ENCODE data around the gene LRRC34.
A peak's percentile ranks its signal among the peaks of the same experiment; 100 is the strongest.

LRRC34 gene

GRCh38 chr3:169812332-169813235 is at the start of gene LRRC34, which contains the start of gene LRRIQ4:
Gene LRRC34, minus strand, starts transcription at chr3:169812904. Its CDS starts 356 bp downstream, at chr3:169812548.
Gene LRRIQ4, plus strand, starts transcription at chr3:169812870. Its CDS starts 9,052 bp downstream, at chr3:169821922.
- DNase-seq (ENCODE audit: low spot score) = peak; percentile 82
- TF ChIP-seq CTCF (IDR thresholded peaks at IDR 0.05; ENCODE audit: extremely low read depth, missing control alignments) = no peak

GRCh38 chr3:169861871-169862270 is 49.2 kb upstream of the LRRC34 start:
- no peak for TF ChIP-seq CTCF (IDR thresholded peaks at IDR 0.05; ENCODE audit: extremely low read depth, missing control alignments)

GRCh38 chr3:169857811-169858210 is 45.1 kb upstream of the LRRC34 start:
- TF ChIP-seq CTCF (IDR thresholded peaks at IDR 0.05; ENCODE audit: extremely low read depth, missing control alignments) = no peak
- no peak for DNase-seq (ENCODE audit: low spot score)

More at GRCh38 chr3:169861871-169862270, 49.2 kb upstream of the LRRC34 start:
- no peak for DNase-seq (ENCODE audit: low spot score)

- DNase-seq (ENCODE audit: low spot score) = no peak
- no peak for TF ChIP-seq CTCF (IDR thresholded peaks at IDR 0.05; ENCODE audit: extremely low read depth, missing control alignments)
Observed at GRCh38 chr3:169855514-169855913, 42.8 kb upstream of the LRRC34 start.

- DNase-seq (ENCODE audit: low spot score) = no peak
Observed at GRCh38 chr3:169850618-169851017, 37.9 kb upstream of the LRRC34 start.

GRCh38 chr3:169848741-169849140 is 36.0 kb upstream of the LRRC34 start:
- no peak for DNase-seq (ENCODE audit: low spot score)
- no peak for TF ChIP-seq CTCF (IDR thresholded peaks at IDR 0.05; ENCODE audit: extremely low read depth, missing control alignments)

More at GRCh38 chr3:169850618-169851017, 37.9 kb upstream of the LRRC34 start:
- TF ChIP-seq CTCF (IDR thresholded peaks at IDR 0.05; ENCODE audit: extremely low read depth, missing control alignments) = no peak

- no peak for TF ChIP-seq CTCF (IDR thresholded peaks at IDR 0.05; ENCODE audit: extremely low read depth, missing control alignments)
Observed at GRCh38 chr3:169847896-169848295, 35.2 kb upstream of the LRRC34 start.

More at GRCh38 chr3:169847896-169848295, 35.2 kb upstream of the LRRC34 start:
- DNase-seq (ENCODE audit: low spot score) = no peak
